ENCODE data around the gene SPCS2.

The SPCS2 gene

DNA sequence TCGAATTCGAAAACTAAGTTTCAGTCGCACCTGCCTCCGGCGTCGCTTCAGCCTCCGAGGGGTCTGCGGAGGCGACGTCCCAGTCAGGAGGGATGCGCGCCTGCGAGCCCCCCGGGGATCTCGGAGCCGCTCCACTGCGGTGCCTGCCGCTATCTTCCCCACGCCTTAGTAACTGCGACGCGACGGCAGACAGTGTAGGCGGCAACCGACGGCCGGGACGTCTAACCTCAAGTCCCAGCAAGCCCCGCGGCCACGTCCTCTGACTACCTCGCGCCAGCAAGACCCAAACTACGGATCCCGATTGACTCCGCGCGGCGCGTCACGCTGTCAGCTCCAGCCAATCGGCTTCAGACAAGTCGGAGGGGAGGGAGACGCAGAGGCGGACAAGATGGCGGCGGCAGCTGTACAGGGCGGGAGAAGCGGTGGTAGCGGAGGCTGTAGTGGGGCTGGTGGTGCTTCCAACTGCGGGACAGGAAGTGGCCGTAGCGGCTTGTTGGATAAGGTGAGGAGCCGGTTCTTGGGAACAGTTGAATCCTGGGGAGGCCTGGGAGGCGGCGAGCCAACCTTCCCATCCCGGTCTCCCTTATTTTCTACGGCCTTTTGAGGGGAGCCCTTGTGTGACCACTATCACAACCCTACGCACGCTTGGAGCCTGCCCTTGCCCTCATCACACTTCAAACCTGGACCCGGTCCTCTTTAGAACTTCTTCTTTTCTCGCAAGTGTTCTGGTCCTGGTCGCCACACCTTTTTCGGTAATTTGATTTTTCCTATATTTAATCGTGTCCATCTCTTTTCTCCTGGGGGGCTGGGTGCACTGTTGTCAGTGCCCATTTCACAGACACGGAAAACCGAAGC is at the start of gene SPCS2, which contains the start of gene XRRA1:
Gene SPCS2 (plus strand): TSS at position 369 of the 855 bp plus-strand sequence. CDS start 20 bp downstream, at position 389.
Gene XRRA1 (minus strand): TSS at position 194 of the 855 bp plus-strand sequence. CDS start 8,213 bp downstream, outside the sequence.
- DNase-seq (ENCODE audit: low spot score): peak; percentile 97

GRCh38 chr11:74902342-74902741 is 46.7 kb upstream of the SPCS2 start:
- no peak for DNase-seq (ENCODE audit: low spot score)

GRCh38 chr11:74905326-74905725 is 43.7 kb upstream of the SPCS2 start:
- no peak for DNase-seq (ENCODE audit: low spot score)

GRCh38 chr11:74909385-74909784 is 39.7 kb upstream of the SPCS2 start:
- DNase-seq (ENCODE audit: low spot score): no peak

- no peak for DNase-seq (ENCODE audit: low spot score)
These were observed 39.3 kb upstream of the SPCS2 start for GRCh38 chr11:74909812-74910211.

- no peak for DNase-seq (ENCODE audit: low spot score)
These were observed 25.9 kb upstream of the SPCS2 start for GRCh38 chr11:74923125-74923524.

DNA sequence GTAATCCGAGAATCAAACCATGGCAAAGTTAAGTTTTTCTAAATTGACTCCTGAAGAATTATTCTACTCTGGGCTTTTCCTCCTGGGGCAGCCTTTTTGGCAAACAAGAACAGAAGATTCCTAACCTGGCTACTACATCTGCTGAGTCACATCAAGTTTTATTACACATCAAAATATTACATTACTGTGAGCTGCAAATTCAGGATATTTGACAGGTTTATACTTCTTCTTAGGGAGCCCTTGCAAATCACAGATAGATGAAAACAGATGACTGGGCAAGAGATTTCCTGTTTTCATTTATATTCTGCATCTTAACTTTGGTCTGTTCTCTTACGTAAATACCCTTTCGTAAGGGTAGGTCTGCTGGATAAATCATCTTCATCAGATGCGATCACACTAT is 23.8 kb upstream of the SPCS2 start:
- no peak for DNase-seq (ENCODE audit: low spot score)

DNA sequence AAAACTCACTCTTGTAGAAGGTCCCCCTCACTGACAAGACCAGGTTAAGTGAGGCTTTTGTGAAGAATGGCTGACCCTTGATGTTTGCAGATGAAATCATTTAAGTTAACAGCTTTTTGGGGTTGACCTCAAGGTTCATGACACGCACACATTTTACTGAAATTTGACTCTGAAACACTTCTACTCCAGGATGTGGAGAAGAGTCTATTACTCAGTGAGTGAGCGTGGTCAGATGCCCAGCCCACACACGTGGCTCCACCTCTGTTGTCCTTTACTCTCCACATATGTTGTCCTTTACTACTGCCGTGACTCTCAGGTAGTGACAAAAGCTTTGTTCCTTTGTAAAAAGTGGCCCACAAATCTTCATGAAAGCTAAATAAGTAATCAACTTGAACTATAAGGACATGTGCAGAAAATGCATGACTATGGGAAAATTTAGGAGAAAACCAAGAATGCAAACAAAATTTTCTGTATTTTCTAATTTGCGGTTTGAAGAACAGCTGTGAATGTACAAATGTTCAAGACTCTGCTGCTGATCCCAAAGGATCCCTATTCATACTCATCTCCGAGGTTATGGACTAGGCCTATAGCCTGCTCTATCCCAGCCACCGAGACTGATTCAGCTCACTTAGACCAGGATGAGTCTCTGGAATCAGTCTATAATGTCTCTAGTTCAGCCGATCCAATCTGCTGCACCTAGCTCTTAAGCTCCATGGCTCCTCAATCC is 22.6 kb upstream of the SPCS2 start:
- no peak for DNase-seq (ENCODE audit: low spot score)

DNA sequence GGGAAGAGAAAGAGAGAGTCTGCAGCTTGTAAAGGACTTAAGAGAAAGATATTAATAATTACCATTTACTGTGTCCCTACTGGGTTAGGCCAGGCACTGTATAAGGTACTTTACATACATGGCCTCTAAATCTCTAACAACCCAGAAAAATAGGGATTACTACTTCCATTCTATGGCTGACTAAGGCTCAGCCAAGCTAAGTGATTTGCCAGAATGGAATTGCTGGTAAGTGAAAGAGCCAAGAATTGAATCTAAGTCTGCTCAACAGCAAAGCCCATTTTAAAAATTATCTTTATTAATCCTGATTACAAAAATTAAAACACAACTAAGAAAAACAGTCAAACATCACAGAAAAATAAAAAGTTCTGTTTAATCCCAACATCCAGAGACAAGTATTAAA is 21.6 kb upstream of the SPCS2 start:
- no peak for DNase-seq (ENCODE audit: low spot score)

GRCh38 chr11:74929431-74930363 is 19.4 kb upstream of the SPCS2 start:
- peak; percentile 87 for DNase-seq (ENCODE audit: low spot score)

DNA sequence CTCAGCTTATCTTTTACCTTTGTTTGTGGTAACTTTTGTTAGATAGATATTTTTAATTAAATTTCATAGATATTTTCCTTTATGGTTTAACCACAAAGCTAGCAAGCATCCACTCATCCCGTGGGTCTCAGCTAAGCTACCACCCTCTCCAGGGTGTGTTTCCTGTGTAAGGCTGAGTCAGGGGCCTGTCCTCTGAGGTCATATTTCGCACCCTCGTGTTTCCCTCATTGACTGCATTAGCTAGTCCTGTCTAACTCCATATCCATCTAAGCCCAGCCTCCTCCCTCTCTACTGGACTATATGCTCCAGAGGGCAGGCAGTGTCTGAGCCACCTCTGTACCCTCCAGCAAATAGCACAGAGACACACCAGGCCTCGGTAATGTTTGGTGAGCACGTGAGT is 16.9 kb upstream of the SPCS2 start:
- DNase-seq (ENCODE audit: low spot score): no peak

- no peak for DNase-seq (ENCODE audit: low spot score)
These were observed 16.3 kb upstream of the SPCS2 start for GRCh38 chr11:74932797-74933196.

GRCh38 chr11:74933765-74934164 is 15.3 kb upstream of the SPCS2 start:
- no peak for DNase-seq (ENCODE audit: low spot score)

GRCh38 chr11:74935285-74935684 is 13.8 kb upstream of the SPCS2 start:
- DNase-seq (ENCODE audit: low spot score): no peak

- DNase-seq (ENCODE audit: low spot score): no peak
These were observed 13.0 kb upstream of the SPCS2 start for GRCh38 chr11:74936087-74936486.

DNA sequence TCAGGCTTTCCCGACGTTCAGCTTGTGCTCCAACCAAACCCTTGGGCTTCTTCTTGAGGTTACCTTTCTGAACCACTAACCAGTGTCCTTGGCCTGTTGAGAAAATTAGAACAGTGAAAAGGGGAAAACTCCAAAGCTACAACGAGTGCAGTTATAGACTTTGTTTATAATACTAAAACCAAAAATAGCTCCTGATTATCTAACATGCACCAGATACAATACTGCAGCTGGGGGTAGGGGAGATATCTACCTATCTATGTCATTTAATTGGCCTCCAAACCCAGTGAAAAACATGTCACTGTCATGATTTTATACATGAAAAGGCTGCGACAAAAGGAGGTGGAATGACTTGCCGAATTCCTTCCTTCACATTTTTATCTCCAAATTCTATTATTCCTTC is 12.1 kb upstream of the SPCS2 start:
- DNase-seq (ENCODE audit: low spot score): no peak

DNA sequence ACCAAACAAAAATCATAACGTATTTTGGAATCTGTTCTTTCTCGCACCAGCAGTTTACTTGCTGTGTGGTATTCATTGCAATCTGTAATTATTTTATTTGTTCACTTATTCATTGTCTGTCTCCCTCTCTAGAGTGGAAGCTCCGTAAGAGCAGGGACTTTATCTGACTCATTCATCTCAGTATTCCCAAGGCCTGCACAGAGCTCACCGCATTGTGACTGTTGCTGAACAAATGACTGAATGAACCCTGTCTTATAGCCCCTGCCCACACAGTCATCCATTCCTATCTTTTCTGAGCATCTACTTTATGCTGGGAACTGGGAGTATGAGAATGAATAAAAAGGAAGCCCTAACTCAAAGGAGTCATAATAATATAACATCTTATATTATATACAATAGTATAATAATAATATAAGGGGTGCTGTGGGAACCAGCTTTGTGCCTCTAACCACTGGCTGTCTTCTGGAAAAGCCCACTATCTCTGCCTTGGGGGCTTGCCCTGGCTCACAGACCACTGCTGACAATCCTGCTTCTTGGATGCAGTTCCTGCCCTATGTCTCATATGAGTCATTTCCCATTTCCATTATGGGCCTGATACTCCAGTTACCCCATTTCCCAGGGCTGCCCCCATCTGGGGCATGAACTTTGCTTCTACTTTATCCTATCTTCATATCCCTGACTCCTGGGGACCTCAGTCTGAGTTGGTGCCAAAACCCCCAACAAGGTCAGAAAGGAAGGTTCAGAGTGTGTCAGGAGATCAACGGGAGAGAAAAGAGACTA is 11.2 kb upstream of the SPCS2 start:
- DNase-seq (ENCODE audit: low spot score): no peak

- DNase-seq (ENCODE audit: low spot score): no peak
These were observed 7.6 kb upstream of the SPCS2 start for GRCh38 chr11:74941492-74941891.

- DNase-seq (ENCODE audit: low spot score): no peak
These were observed 6.8 kb upstream of the SPCS2 start for GRCh38 chr11:74942073-74942759.

GRCh38 chr11:74948546-74948897 is 544 bp upstream of the SPCS2 start:
- no peak for DNase-seq (ENCODE audit: low spot score)

DNA sequence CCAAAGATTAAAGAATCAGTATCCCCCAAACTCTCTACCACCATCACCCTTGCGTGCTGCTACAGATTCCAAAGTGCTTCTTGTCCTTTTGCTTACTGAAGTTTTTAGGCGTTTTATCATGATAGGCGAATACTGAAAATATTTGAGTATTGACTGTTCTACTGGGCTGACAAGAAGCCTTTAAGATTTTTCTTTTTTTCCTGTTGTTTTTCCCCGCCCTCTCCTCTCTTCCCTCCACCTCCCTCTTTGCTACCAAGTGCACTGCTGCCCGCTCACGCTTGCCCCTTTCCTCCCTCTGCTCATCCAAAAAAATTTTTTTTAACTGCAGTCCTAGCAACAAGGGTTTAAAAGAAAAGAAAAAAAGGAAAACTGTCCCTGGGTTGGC is 679 bp downstream of the SPCS2 start:
- no peak for DNase-seq (ENCODE audit: low spot score)

All from hematopoietic multipotent progenitor cell treated with erythropoietin and hydrocortisone succinate and interleukin-3 and kit ligand, for 15 days (in vitro differentiated cells).